Coronary artery (tissue), 2 donors: ENCODE results near the gene GPC6.

ENCODE experiments used
- DNase-seq: peaks from one replicate; pipeline ENCODE4 v3.0.0-alpha.2; 2017; ENCODE audit warnings: low spot score
- H3K27ac ChIP-seq, 2 donors: fragments of 200-600 bp; sonication (generic); one replicate each; pipeline ENCODE4 v1.5.1; 2016 to 2019
- H3K4me3 ChIP-seq: fragments of 200-600 bp; sonication (generic); 2 replicates; pipeline ENCODE4 v1.5.1; 2016; ENCODE audit warnings: mild to moderate bottlenecking, moderate library complexity
- CTCF ChIP-seq: fragments of 200-600 bp; sonication (generic); IDR thresholded peaks from one replicate; pipeline ENCODE4 v1.5.1; 2019; ENCODE audit warnings: antibody characterized with exemption

Gene GPC6

GRCh38 chr13:93296584-93296983 is 70.0 kb downstream of the GPC6 start:
- TF ChIP-seq CTCF: no peak
- no peak for DNase-seq
- H3K4me3 ChIP-seq: no peak overlapping the region
- H3K27ac ChIP-seq: no peak overlapping the region

- no peak overlapping the region for H3K4me3 ChIP-seq
These were observed 72.1 kb downstream of the GPC6 start for GRCh38 chr13:93298713-93299112.

DNA sequence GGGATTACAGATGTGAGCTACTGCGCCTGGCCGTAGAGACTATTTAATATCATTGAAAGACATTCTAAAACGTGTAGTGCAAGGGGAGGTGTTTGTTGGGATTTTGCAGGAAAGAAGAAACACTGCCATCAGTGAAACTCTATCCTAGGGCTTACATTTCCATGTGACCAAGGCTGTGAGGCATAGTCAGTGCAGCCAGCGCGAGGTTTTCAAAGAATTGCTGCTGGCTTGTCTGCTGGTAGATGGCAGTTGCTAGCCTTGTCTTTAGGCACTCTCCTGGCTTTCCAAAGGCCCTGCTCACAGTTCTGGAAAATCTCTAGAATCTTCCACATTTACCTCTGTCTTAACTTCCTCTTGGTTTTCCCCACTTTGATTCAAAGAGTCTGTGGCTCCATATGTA is 77.5 kb downstream of the GPC6 start:
- Histone ChIP-seq H3K27ac (no peak overlapping the region), H3K4me3 (no peak overlapping the region)
- DNase-seq: no peak
- no peak for TF ChIP-seq CTCF

More at GRCh38 chr13:93298713-93299112, 72.1 kb downstream of the GPC6 start:
- DNase-seq: no peak
- no peak overlapping the region for H3K27ac ChIP-seq
- TF ChIP-seq CTCF: no peak

DNA sequence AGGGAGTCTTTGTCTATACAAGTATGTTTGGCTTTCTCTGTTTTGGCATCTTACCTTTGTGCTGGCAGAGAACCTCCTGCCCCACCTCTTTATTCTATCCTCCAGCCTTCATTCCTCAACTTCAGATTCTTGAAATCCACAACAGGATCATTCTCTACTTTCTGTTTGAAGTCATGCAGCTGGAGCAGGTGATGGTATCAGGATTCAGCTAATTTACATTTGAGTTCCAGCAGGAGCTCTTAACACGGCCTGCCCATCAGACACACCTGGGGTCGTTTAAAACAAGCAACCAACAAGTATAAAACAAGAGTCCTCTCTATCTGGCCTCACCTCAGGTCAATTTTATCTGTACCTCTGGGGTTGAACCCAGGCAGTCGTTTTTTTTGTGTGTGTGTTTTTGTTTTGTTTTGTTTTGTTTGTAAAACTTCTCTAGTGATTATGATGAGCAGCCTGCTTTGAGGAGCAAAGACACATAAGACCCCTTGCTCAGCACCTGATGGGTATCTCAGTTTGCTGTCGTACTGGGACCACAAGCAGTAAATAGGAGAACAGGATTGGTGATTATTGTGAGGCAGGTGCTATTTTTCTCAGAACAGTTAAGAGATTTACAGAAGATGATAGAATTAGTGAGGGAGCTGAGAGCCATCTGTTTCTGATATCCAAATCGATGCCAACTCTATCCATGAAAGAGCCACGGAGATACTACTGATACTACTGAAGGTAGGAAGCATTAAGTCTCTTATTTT is 78.4 kb downstream of the GPC6 start:
- no peak overlapping the region for H3K4me3 ChIP-seq
- DNase-seq: no peak
- TF ChIP-seq CTCF: no peak
- no peak overlapping the region for H3K27ac ChIP-seq

GRCh38 chr13:93305886-93306285 is 79.3 kb downstream of the GPC6 start:
- H3K4me3 ChIP-seq: no peak overlapping the region
- no peak overlapping the region for H3K27ac ChIP-seq
- no peak for TF ChIP-seq CTCF
- no peak for DNase-seq

DNA sequence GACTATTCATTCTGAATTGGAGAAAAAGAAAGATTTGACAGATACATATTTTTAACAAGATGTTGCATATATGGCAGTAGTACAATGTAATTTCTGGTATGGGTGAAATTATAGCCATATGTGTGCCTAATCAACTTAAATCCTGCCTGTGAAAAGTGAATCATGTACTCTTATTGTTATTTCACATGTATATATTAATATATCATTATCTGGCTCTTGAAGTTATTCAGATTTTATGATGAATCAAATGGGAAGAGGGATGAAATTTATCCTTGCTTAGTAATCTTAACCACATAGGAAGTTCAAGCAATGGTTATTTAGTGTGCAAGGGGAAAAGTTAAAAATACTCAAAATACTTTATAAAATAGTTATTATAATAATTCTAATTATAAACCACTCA is 80.5 kb downstream of the GPC6 start:
- no peak overlapping the region for H3K4me3 ChIP-seq
- no peak for TF ChIP-seq CTCF
- no peak overlapping the region for H3K27ac ChIP-seq
- DNase-seq: no peak

DNA sequence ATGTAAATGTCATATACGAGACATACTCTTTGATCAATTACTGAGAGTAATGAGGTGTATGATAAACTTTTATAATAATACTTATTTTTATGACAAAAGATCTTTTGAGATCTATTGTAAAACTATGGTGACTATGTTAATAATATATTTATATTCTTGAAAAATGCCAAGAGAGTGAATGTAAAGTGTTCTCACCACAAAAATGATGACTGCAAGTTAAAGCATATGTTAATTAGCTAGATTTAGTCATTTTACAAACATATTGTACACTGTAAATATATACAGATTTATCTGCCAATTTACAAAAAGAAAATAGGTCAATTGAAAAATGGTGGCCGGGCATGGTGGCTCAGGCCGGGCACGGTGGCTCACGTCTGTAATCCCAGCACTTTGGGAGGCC is 81.0 kb downstream of the GPC6 start:
- no peak overlapping the region for H3K4me3 ChIP-seq
- TF ChIP-seq CTCF: no peak
- H3K27ac ChIP-seq: no peak overlapping the region
- no peak for DNase-seq
